ENCODE measurements around the gene PER1. TPM values are rescaled to one million over a fixed set of nuclear protein-coding genes. Genes with fewer than 3 reads are reported as not detected.
"Not testable (repeated sequence)": the region's sequence is repeated elsewhere in the genome, so short reads cannot be mapped to it uniquely, and the experiment has no call there.

PER1 gene
- total and polyA plus RNA-seq, 4 donors, result 93.5 to 238 (median 129) TPM

DNA sequence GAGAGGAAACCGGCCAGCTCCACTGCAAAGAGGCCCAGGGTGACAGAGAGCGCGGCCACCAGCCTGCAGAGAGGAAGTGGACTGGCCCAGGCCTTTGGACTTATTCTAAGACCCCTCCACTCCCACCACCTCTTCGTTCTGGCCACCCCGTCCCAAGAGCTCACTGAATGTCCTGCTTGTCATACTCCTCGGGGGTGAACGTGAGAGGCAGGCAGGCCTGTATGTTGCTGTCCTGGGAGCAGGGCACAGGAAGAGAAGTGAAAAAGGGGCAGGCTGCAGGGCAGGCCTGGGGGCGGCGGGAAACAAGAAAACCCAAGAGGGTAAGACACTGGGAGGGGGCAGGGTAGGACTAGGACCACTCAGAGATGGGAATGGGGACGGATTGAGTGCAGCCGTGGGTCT is 23.6 kb upstream of the PER1 start:
- Histone ChIP-seq H3K9me3 (ENCODE audit: control insufficient read depth in 4 of 4, insufficient read depth in 3 of 4, low read length in 3 of 4) (no peaks in the 10 kb centered on the region), H3K4me3 (peak overlapping the region; percentile 55), H3K36me3 (ENCODE audit: control insufficient read depth in 4 of 4, insufficient read depth in 4 of 4, low read length in 4 of 4) (no peaks in the 10 kb centered on the region), H3K27me3 (ENCODE audit: control insufficient read depth in 3 of 3, insufficient read depth in 3 of 3, low read length in 2 of 3) (no peaks in the 10 kb centered on the region), H3K9ac (ENCODE audit: insufficient read depth in 1 of 2, low read length in 2 of 2) (peak overlapping the region; percentile 78 to 87), H3K27ac (ENCODE audit: low read depth in 1 of 2, low read length in 1 of 2) (peak overlapping the region; percentile 71 to 87), H3K4me1 (ENCODE audit: control insufficient read depth in 5 of 5, insufficient read depth in 5 of 5, low read length in 5 of 5) (peaks cover 0 to 35% (median 26%) of the 10 kb centered on the region in 5 donors)
- 7% methylated on average over 11 of the region's 11 CpGs for WGBS, 2 donors
- DNase-seq, result peak in 1 of 3 donors; percentile 41
- ATAC-seq (ENCODE audit: insufficient read depth, low FRiP score), result no peak
- TF ChIP-seq, protein P1, sequence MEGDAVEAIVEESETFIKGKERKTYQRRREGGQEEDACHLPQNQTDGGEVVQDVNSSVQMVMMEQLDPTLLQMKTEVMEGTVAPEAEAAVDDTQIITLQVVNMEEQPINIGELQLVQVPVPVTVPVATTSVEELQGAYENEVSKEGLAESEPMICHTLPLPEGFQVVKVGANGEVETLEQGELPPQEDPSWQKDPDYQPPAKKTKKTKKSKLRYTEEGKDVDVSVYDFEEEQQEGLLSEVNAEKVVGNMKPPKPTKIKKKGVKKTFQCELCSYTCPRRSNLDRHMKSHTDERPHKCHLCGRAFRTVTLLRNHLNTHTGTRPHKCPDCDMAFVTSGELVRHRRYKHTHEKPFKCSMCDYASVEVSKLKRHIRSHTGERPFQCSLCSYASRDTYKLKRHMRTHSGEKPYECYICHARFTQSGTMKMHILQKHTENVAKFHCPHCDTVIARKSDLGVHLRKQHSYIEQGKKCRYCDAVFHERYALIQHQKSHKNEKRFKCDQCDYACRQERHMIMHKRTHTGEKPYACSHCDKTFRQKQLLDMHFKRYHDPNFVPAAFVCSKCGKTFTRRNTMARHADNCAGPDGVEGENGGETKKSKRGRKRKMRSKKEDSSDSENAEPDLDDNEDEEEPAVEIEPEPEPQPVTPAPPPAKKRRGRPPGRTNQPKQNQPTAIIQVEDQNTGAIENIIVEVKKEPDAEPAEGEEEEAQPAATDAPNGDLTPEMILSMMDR (IDR thresholded peaks at IDR 0.05; ENCODE audit: control extremely low read depth, extremely low read depth), result no peak

DNA sequence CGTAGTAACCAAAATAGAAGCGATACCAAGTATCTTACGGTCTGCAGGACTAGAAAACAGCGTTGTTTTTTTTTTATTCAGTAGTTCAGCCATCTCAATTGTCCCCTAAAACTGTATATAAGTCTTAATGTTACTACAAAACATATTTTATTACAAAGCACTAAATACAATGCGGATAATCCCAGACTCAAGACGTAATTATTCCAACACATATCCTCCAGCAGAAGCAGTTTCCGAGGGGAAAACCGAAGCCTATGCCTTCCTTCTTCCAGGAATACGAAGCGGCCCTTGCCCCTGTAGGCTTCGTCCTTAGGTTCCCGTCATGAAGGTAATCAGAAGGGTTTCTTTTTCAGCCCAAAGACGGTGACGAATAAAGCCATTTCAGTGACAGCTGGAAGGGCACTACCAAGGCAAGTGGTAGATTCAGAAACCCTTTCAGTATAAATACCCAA is 21.7 kb upstream of the PER1 start:
- no peaks in the 10 kb centered on the region for H3K36me3 ChIP-seq (ENCODE audit: control insufficient read depth in 4 of 4, insufficient read depth in 4 of 4, low read length in 4 of 4)
- no peaks in the 10 kb centered on the region for H3K27me3 ChIP-seq (ENCODE audit: control insufficient read depth in 3 of 3, insufficient read depth in 3 of 3, low read length in 2 of 3)
- ATAC-seq (ENCODE audit: insufficient read depth, low FRiP score) (no peak), DNase-seq (no peak)
- no peaks in the 10 kb centered on the region for H3K9me3 ChIP-seq (ENCODE audit: control insufficient read depth in 4 of 4, insufficient read depth in 3 of 4, low read length in 3 of 4)
- peak overlapping the region; percentile 76 to 97 for H3K9ac ChIP-seq (ENCODE audit: insufficient read depth in 1 of 2, low read length in 2 of 2)
- TF ChIP-seq, protein P1 (IDR thresholded peaks at IDR 0.05; ENCODE audit: control extremely low read depth, extremely low read depth), result no peak
- no peak overlapping the region for H3K4me3 ChIP-seq
- peaks cover 0 to 35% (median 26%) of the 10 kb centered on the region in 5 donors for H3K4me1 ChIP-seq (ENCODE audit: control insufficient read depth in 5 of 5, insufficient read depth in 5 of 5, low read length in 5 of 5)
- WGBS, 2 donors, result 12 to 15% methylated on average over 14 of the region's 14 CpGs
- H3K27ac ChIP-seq (ENCODE audit: low read depth in 1 of 2, low read length in 1 of 2), result peak overlapping the region; percentile 17 to 78

DNA sequence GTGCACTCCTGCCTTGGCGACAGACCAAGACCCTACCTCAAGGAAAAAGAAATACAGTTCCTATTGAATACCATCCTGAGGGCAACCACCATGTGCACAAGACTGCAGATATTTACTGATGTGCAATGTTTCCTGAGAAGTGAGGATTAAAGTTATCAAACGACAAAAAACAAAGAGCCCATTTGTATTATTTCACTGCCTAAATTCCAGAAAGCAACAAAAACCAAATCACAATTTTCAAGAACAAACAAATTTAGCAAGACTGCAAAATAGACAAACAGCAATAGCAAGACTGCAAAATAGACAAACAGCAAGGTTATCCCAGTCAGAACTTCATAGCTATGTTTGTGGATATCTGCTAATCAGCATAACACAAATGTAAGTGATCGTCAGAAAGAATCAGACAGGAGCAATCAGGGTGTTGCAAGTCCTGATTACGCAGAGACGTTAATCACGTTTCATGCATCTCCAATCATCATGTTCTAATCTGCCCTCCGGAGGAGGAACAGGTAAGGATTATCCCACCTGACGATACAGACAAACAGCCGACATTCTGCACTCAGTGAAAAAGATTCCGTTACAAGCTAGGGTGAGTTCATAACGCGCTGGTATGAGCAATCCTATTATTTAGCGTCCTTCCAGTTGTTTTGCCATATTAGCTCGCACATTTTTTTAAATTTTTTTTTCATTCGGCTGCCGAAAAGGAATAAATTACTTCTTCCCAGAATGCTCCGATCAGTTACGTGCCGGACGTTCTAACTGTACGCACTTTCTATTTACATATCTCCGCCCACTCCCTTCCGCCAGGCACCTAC is 21.1 kb upstream of the PER1 start:
- H3K27me3 ChIP-seq (ENCODE audit: control insufficient read depth in 3 of 3, insufficient read depth in 3 of 3, low read length in 2 of 3), result no peaks in the 10 kb centered on the region
- WGBS, 2 donors, result 1% methylated on average over 23 of the region's 23 CpGs
- DNase-seq, result peak; percentile 93 to 98 (median 97)
- peak overlapping the region; percentile 65 to 94 for H3K27ac ChIP-seq (ENCODE audit: low read depth in 1 of 2, low read length in 1 of 2)
- no peaks in the 10 kb centered on the region for H3K9me3 ChIP-seq (ENCODE audit: control insufficient read depth in 4 of 4, insufficient read depth in 3 of 4, low read length in 3 of 4)
- no peak overlapping the region for H3K4me3 ChIP-seq
- H3K36me3 ChIP-seq (ENCODE audit: control insufficient read depth in 4 of 4, insufficient read depth in 4 of 4, low read length in 4 of 4), result no peaks in the 10 kb centered on the region
- peak overlapping the region; percentile 76 to 97 for H3K9ac ChIP-seq (ENCODE audit: insufficient read depth in 1 of 2, low read length in 2 of 2)
- TF ChIP-seq, protein P1 (IDR thresholded peaks at IDR 0.05; ENCODE audit: control extremely low read depth, extremely low read depth), result no peak
- ATAC-seq (ENCODE audit: insufficient read depth, low FRiP score), result peak; percentile 85
- H3K4me1 ChIP-seq (ENCODE audit: control insufficient read depth in 5 of 5, insufficient read depth in 5 of 5, low read length in 5 of 5), result peaks cover 0 to 35% (median 26%) of the 10 kb centered on the region in 5 donors

DNA sequence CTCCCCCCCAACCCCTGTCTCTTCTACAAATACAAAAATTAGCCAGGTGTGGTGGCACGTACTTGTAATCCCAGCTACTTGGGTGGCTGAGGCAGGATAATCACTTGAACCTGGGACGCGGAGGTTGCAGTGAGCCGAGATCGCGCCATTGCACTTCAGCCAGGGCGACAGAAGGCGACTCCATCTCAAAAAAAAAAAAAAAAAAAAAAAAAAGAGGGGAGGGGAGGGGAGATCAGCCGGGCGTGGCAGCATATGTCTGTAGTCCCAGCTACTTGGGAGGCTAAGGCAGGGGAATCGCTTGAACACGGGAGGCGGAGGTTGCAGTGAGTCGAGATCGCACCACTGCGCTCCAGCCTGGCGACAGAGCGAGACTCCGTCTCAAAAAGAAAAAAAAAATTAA is 18.0 kb upstream of the PER1 start:
- H3K9me3 ChIP-seq (ENCODE audit: control insufficient read depth in 4 of 4, insufficient read depth in 3 of 4, low read length in 3 of 4); H3K36me3 ChIP-seq (ENCODE audit: control insufficient read depth in 4 of 4, insufficient read depth in 4 of 4, low read length in 4 of 4); DNase-seq; H3K4me3 ChIP-seq; H3K27me3 ChIP-seq (ENCODE audit: control insufficient read depth in 3 of 3, insufficient read depth in 3 of 3, low read length in 2 of 3); ATAC-seq (ENCODE audit: insufficient read depth, low FRiP score); H3K9ac ChIP-seq (ENCODE audit: insufficient read depth in 1 of 2, low read length in 2 of 2); H3K27ac ChIP-seq (ENCODE audit: low read depth in 1 of 2, low read length in 1 of 2): not testable (repeated sequence)
- peaks cover 0 to 22% (median 9%) of the 10 kb centered on the region in 5 donors for H3K4me1 ChIP-seq (ENCODE audit: control insufficient read depth in 5 of 5, insufficient read depth in 5 of 5, low read length in 5 of 5)
- WGBS, 2 donors, result 87 to 93% methylated on average over 19 of the region's 19 CpGs

All from lung (tissue), 12 donors.